ENCODE results near the gene DECR2. TPM values are rescaled to one million over a fixed set of nuclear protein-coding genes. Genes with fewer than 3 reads are reported as not detected.

Gene DECR2
- total RNA-seq, 1 donor from 2014 or later = 2.6 TPM

GRCh38 chr16:367333-367903 lies 34.3 kb upstream of the DECR2 start:
- Histone ChIP-seq H3K4me3 (ENCODE audit: low read length in 3 of 3) (no peak overlapping the region), H3K9me3 (ENCODE audit: control insufficient read depth in 3 of 3, low read length in 3 of 3) (no peaks in the 10 kb centered on the region), H3K27ac (ENCODE audit: low read depth, low read length) (no peak overlapping the region), H3K4me1 (ENCODE audit: control insufficient read depth in 3 of 3, insufficient read depth in 3 of 3, low read length in 3 of 3) (peaks cover 12 to 15% (median 13%) of the 10 kb centered on the region in 3 donors), H3K36me3 (ENCODE audit: control insufficient read depth in 3 of 3, insufficient read depth in 3 of 3, low read length in 3 of 3) (peaks cover 26 to 30% (median 29%) of the 10 kb centered on the region in 3 donors), H3K27me3 (ENCODE audit: control insufficient read depth in 3 of 3, insufficient read depth in 3 of 3, low read length in 3 of 3) (peaks cover 17 to 18% (median 17%) of the 10 kb centered on the region in 3 donors), H3K9ac (ENCODE audit: low read depth in 1 of 3, low read length in 3 of 3) (no peak overlapping the region)

- Histone ChIP-seq H3K4me1 (ENCODE audit: control insufficient read depth in 3 of 3, insufficient read depth in 3 of 3, low read length in 3 of 3) (peaks cover 12 to 15% (median 13%) of the 10 kb centered on the region in 3 donors), H3K4me3 (ENCODE audit: low read length in 3 of 3) (no peak overlapping the region), H3K36me3 (ENCODE audit: control insufficient read depth in 3 of 3, insufficient read depth in 3 of 3, low read length in 3 of 3) (peaks cover 30 to 34% (median 30%) of the 10 kb centered on the region in 3 donors), H3K9me3 (ENCODE audit: control insufficient read depth in 3 of 3, low read length in 3 of 3) (no peaks in the 10 kb centered on the region), H3K27me3 (ENCODE audit: control insufficient read depth in 3 of 3, insufficient read depth in 3 of 3, low read length in 3 of 3) (peaks cover 9 to 11% (median 10%) of the 10 kb centered on the region in 3 donors), H3K27ac (ENCODE audit: low read depth, low read length) (no peak overlapping the region), H3K9ac (ENCODE audit: low read depth in 1 of 3, low read length in 3 of 3) (no peak overlapping the region)
These were observed 33.1 kb upstream of the DECR2 start for GRCh38 chr16:368388-369158.

GRCh38 chr16:369275-369865 lies 32.3 kb upstream of the DECR2 start:
- H3K27me3 ChIP-seq (ENCODE audit: control insufficient read depth in 3 of 3, insufficient read depth in 3 of 3, low read length in 3 of 3) = peaks cover 3 to 5% (median 4%) of the 10 kb centered on the region in 3 donors
- H3K4me1 ChIP-seq (ENCODE audit: control insufficient read depth in 3 of 3, insufficient read depth in 3 of 3, low read length in 3 of 3) = peaks cover 12 to 15% (median 13%) of the 10 kb centered on the region in 3 donors
- peak overlapping the region in 2 of 3 donors; percentile 66 to 72 for H3K9ac ChIP-seq (ENCODE audit: low read depth in 1 of 3, low read length in 3 of 3)
- peak overlapping the region in 1 of 3 donors; percentile 57 for H3K4me3 ChIP-seq (ENCODE audit: low read length in 3 of 3)
- peaks cover 34 to 38% (median 38%) of the 10 kb centered on the region in 3 donors for H3K36me3 ChIP-seq (ENCODE audit: control insufficient read depth in 3 of 3, insufficient read depth in 3 of 3, low read length in 3 of 3)
- no peak overlapping the region for H3K27ac ChIP-seq (ENCODE audit: low read depth, low read length)
- no peaks in the 10 kb centered on the region for H3K9me3 ChIP-seq (ENCODE audit: control insufficient read depth in 3 of 3, low read length in 3 of 3)

- Histone ChIP-seq H3K27ac (ENCODE audit: low read depth, low read length) (no peak overlapping the region), H3K27me3 (ENCODE audit: control insufficient read depth in 3 of 3, insufficient read depth in 3 of 3, low read length in 3 of 3) (no peaks in the 10 kb centered on the region), H3K9ac (ENCODE audit: low read depth in 1 of 3, low read length in 3 of 3) (peak overlapping the region in 2 of 3 donors; percentile 66 to 72), H3K4me1 (ENCODE audit: control insufficient read depth in 3 of 3, insufficient read depth in 3 of 3, low read length in 3 of 3) (peaks cover 12 to 15% (median 13%) of the 10 kb centered on the region in 3 donors), H3K36me3 (ENCODE audit: control insufficient read depth in 3 of 3, insufficient read depth in 3 of 3, low read length in 3 of 3) (peaks cover 38 to 44% (median 43%) of the 10 kb centered on the region in 3 donors), H3K4me3 (ENCODE audit: low read length in 3 of 3) (peak overlapping the region; percentile 41 to 57 (median 48)), H3K9me3 (ENCODE audit: control insufficient read depth in 3 of 3, low read length in 3 of 3) (no peaks in the 10 kb centered on the region)
These were observed 31.7 kb upstream of the DECR2 start for GRCh38 chr16:369866-370436.

GRCh38 chr16:370443-370842 lies 31.2 kb upstream of the DECR2 start, which contains the start of gene MRPL28:
TSS of gene MRPL28 (minus strand) at chr16:370538. CDS start at chr16:370218, 320 bp downstream.
- H3K36me3 ChIP-seq (ENCODE audit: control insufficient read depth in 3 of 3, insufficient read depth in 3 of 3, low read length in 3 of 3) = peaks cover 38 to 47% (median 43%) of the 10 kb centered on the region in 3 donors
- peak within 1 kb of the TSS; percentile 70 to 76 (median 72) for H3K9ac ChIP-seq (ENCODE audit: low read depth in 1 of 3, low read length in 3 of 3)
- H3K9me3 ChIP-seq (ENCODE audit: control insufficient read depth in 3 of 3, low read length in 3 of 3) = no peaks in the 10 kb centered on the region
- H3K4me3 ChIP-seq (ENCODE audit: low read length in 3 of 3) = peak within 1 kb of the TSS; percentile 48 to 63 (median 57)
- H3K27ac ChIP-seq (ENCODE audit: low read depth, low read length) = peak within 1 kb of the TSS; percentile 77
- H3K4me1 ChIP-seq (ENCODE audit: control insufficient read depth in 3 of 3, insufficient read depth in 3 of 3, low read length in 3 of 3) = peaks cover 12 to 15% (median 13%) of the 10 kb centered on the region in 3 donors
- no peaks in the 10 kb centered on the region for H3K27me3 ChIP-seq (ENCODE audit: control insufficient read depth in 3 of 3, insufficient read depth in 3 of 3, low read length in 3 of 3)

- peak overlapping the region; percentile 48 to 63 (median 52) for H3K4me3 ChIP-seq (ENCODE audit: low read length in 3 of 3)
- peak overlapping the region; percentile 70 to 76 (median 72) for H3K9ac ChIP-seq (ENCODE audit: low read depth in 1 of 3, low read length in 3 of 3)
- no peaks in the 10 kb centered on the region for H3K27me3 ChIP-seq (ENCODE audit: control insufficient read depth in 3 of 3, insufficient read depth in 3 of 3, low read length in 3 of 3)
- H3K4me1 ChIP-seq (ENCODE audit: control insufficient read depth in 3 of 3, insufficient read depth in 3 of 3, low read length in 3 of 3) = peaks cover 12 to 15% (median 13%) of the 10 kb centered on the region in 3 donors
- peaks cover 40 to 51% (median 45%) of the 10 kb centered on the region in 3 donors for H3K36me3 ChIP-seq (ENCODE audit: control insufficient read depth in 3 of 3, insufficient read depth in 3 of 3, low read length in 3 of 3)
- H3K9me3 ChIP-seq (ENCODE audit: control insufficient read depth in 3 of 3, low read length in 3 of 3) = no peaks in the 10 kb centered on the region
- H3K27ac ChIP-seq (ENCODE audit: low read depth, low read length) = peak overlapping the region; percentile 77
These were observed 30.6 kb upstream of the DECR2 start for GRCh38 chr16:370979-371514.

- Histone ChIP-seq H3K9me3 (ENCODE audit: control insufficient read depth in 3 of 3, low read length in 3 of 3) (no peaks in the 10 kb centered on the region), H3K9ac (ENCODE audit: low read depth in 1 of 3, low read length in 3 of 3) (no peak overlapping the region), H3K4me3 (ENCODE audit: low read length in 3 of 3) (no peak overlapping the region), H3K27ac (ENCODE audit: low read depth, low read length) (no peak overlapping the region), H3K27me3 (ENCODE audit: control insufficient read depth in 3 of 3, insufficient read depth in 3 of 3, low read length in 3 of 3) (no peaks in the 10 kb centered on the region), H3K4me1 (ENCODE audit: control insufficient read depth in 3 of 3, insufficient read depth in 3 of 3, low read length in 3 of 3) (peaks cover 12 to 15% (median 13%) of the 10 kb centered on the region in 3 donors), H3K36me3 (ENCODE audit: control insufficient read depth in 3 of 3, insufficient read depth in 3 of 3, low read length in 3 of 3) (peaks cover 37 to 53% (median 46%) of the 10 kb centered on the region in 3 donors)
These were observed 30.0 kb upstream of the DECR2 start for GRCh38 chr16:371515-372301.

- no peaks in the 10 kb centered on the region for H3K27me3 ChIP-seq (ENCODE audit: control insufficient read depth in 3 of 3, insufficient read depth in 3 of 3, low read length in 3 of 3)
- H3K4me3 ChIP-seq (ENCODE audit: low read length in 3 of 3) = no peak overlapping the region
- H3K4me1 ChIP-seq (ENCODE audit: control insufficient read depth in 3 of 3, insufficient read depth in 3 of 3, low read length in 3 of 3) = peaks cover 12 to 15% (median 13%) of the 10 kb centered on the region in 3 donors
- peaks cover 30 to 46% (median 41%) of the 10 kb centered on the region in 3 donors for H3K36me3 ChIP-seq (ENCODE audit: control insufficient read depth in 3 of 3, insufficient read depth in 3 of 3, low read length in 3 of 3)
- no peak overlapping the region for H3K27ac ChIP-seq (ENCODE audit: low read depth, low read length)
- no peak overlapping the region for H3K9ac ChIP-seq (ENCODE audit: low read depth in 1 of 3, low read length in 3 of 3)
- no peaks in the 10 kb centered on the region for H3K9me3 ChIP-seq (ENCODE audit: control insufficient read depth in 3 of 3, low read length in 3 of 3)
These were observed 29.2 kb upstream of the DECR2 start for GRCh38 chr16:372302-372983.
